Endothelial cell (in vitro differentiated cells): Measurements from ENCODE around the gene DUSP3. TPM values are rescaled to one million over a fixed set of nuclear protein-coding genes. Genes with fewer than 3 reads are reported as not detected.

ENCODE experiments used
- DNase-seq: peaks from one replicate; pipeline ENCODE4 v3.0.0; 2021; ENCODE audit warnings: low spot score
- H3K27ac Mint-ChIP-seq: one replicate; pipeline ENCODE4 v1.8.0; 2021; ENCODE audit warnings: mixed read lengths, inconsistent platforms; ENCODE audit not compliant: unreplicated experiment
- H3K27me3 Mint-ChIP-seq: one replicate; pipeline ENCODE4 v1.8.0; 2021; ENCODE audit warnings: mild to moderate bottlenecking, moderate library complexity, mixed read lengths, inconsistent platforms; ENCODE audit not compliant: unreplicated experiment
- H3K36me3 Mint-ChIP-seq: one replicate; pipeline ENCODE4 v1.8.0; 2021; ENCODE audit warnings: mild to moderate bottlenecking, low read depth, mixed read lengths, inconsistent platforms; ENCODE audit not compliant: unreplicated experiment
- H3K4me1 Mint-ChIP-seq: one replicate; pipeline ENCODE4 v1.8.0; 2021; ENCODE audit warnings: mild to moderate bottlenecking, mixed read lengths, inconsistent platforms; ENCODE audit not compliant: unreplicated experiment
- H3K4me3 Mint-ChIP-seq: one replicate; pipeline ENCODE4 v1.8.0; 2021; ENCODE audit warnings: mild to moderate bottlenecking, mixed read lengths, inconsistent platforms; ENCODE audit not compliant: unreplicated experiment
- H3K9me3 Mint-ChIP-seq: one replicate; pipeline ENCODE4 v1.8.0; 2021; ENCODE audit warnings: mixed read lengths, inconsistent platforms; ENCODE audit not compliant: unreplicated experiment
- total RNA-seq: library from RNA; stranded (reverse); fragmentation: NEBNext Ultra II Directional; extraction: Animal tissue kit (Norgen Biotek cat#: 25700); gene quantifications from one replicate; pipeline ENCODE4 v1.2.1, GENCODE V29; 2021; ENCODE audit not compliant: unreplicated experiment
- TF ChIP-seq, protein P1 (sequence below): fragments of 200-600 bp; sonication (generic); IDR thresholded peaks from one replicate; pipeline ENCODE4 v1.5.0; 2021; ENCODE audit warnings: antibody characterized with exemption; ENCODE audit not compliant: unreplicated experiment

The DUSP3 gene
- total RNA-seq, 1 donor from 2014 or later = 41.4 TPM

DNA sequence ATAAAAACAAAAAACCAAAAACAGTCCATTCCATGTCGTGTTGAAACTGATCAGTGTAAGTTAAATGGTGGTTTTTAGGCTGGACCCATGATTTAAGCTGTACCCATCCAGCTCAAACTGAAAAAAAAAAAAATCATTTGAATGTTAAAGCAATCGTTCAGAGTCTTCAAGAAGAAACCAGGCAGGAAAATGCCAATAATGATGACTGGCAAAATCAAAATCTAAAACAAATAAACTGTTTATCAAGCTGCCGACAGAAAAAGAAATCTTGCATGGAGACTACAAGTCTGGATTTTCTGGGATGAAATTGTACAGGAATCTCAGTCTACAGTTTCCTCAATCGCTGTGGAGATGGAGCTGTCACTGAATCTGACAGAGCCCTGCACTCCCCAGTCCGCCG, 60.9 kb downstream of the DUSP3 start:
- Mint-ChIP-seq H3K27ac (no peak overlapping the region), H3K4me1 (peaks cover 69% of the 10 kb centered on the region), H3K4me3 (no peak overlapping the region), H3K9me3 (no peaks in the 10 kb centered on the region), H3K27me3 (peaks cover 6% of the 10 kb centered on the region), H3K36me3 (no peaks in the 10 kb centered on the region)
- DNase-seq = no peak
- TF ChIP-seq, protein P1, sequence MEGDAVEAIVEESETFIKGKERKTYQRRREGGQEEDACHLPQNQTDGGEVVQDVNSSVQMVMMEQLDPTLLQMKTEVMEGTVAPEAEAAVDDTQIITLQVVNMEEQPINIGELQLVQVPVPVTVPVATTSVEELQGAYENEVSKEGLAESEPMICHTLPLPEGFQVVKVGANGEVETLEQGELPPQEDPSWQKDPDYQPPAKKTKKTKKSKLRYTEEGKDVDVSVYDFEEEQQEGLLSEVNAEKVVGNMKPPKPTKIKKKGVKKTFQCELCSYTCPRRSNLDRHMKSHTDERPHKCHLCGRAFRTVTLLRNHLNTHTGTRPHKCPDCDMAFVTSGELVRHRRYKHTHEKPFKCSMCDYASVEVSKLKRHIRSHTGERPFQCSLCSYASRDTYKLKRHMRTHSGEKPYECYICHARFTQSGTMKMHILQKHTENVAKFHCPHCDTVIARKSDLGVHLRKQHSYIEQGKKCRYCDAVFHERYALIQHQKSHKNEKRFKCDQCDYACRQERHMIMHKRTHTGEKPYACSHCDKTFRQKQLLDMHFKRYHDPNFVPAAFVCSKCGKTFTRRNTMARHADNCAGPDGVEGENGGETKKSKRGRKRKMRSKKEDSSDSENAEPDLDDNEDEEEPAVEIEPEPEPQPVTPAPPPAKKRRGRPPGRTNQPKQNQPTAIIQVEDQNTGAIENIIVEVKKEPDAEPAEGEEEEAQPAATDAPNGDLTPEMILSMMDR = no peak

Other genes starting within 250 kb of the DUSP3 start
- gene ETV4, start 232.6 kb downstream of the DUSP3 start, total RNA-seq = 37.1 TPM
- 0.10 TPM for gene MEOX1, start 117.1 kb downstream of the DUSP3 start, total RNA-seq
- gene SOST, start 20.2 kb downstream of the DUSP3 start, total RNA-seq = 29.6 TPM
- 0.10 TPM for gene CFAP97D1, start 1.5 kb upstream of the DUSP3 start, total RNA-seq
- gene MPP3, start 54.2 kb upstream of the DUSP3 start, total RNA-seq = 5.2 TPM
- 5.4 TPM for gene CD300LG, start 68.2 kb upstream of the DUSP3 start, total RNA-seq
- gene MPP2, start 128.6 kb upstream of the DUSP3 start, total RNA-seq = 8.4 TPM
- not detected for gene PPY, start 163.5 kb upstream of the DUSP3 start, total RNA-seq
- not detected for gene PYY, start 175.0 kb upstream of the DUSP3 start, total RNA-seq
- 1.2 TPM for gene NAGS, start 225.6 kb upstream of the DUSP3 start, total RNA-seq
- gene TMEM101, start 236.0 kb upstream of the DUSP3 start, total RNA-seq = 32.1 TPM